Stomach (tissue), 4 donors: Measurements from ENCODE around the gene QSER1.

ENCODE experiments used
- CTCF ChIP-seq, 7 experiments: fragments of 450-650 bp in 4 of 7; fragments of 200-600 bp in 3 of 7; sonication (generic) in 3 of 7; IDR thresholded peaks; one replicate each; pipeline ENCODE4 v1.5.1; 2016 to 2019; ENCODE audit warnings: antibody characterized with exemption in 7 of 7, control low read depth in 2 of 7, mild to moderate bottlenecking in 1 of 7
- EP300 ChIP-seq: sonication (generic); formaldehyde crosslinking; IDR thresholded peaks from one replicate; pipeline ENCODE4 v1.6.1; 2017; ENCODE audit warnings: antibody characterized with exemption
- POLR2A ChIP-seq, 4 donors: fragments of 450-650 bp; IDR thresholded peaks; one replicate each; pipeline ENCODE4 v1.6.1; 2016; ENCODE audit warnings: antibody characterized with exemption in 4 of 4, control low read depth in 2 of 4, mild to moderate bottlenecking in 1 of 4, moderate library complexity in 1 of 4

- TF ChIP-seq CTCF (IDR thresholded peaks at IDR 0.05) (no peak), POLR2A (IDR thresholded peaks at IDR 0.05) (no peak), EP300 (no peak)
Observed at GRCh38 chr11:32894921-32895320, 2.3 kb downstream of the QSER1 start.
